GM12873 (cell line): ENCODE results near the gene STAP2.

Source experiments
- CTCF ChIP-seq: IDR thresholded peaks from 2 replicates; pipeline ENCODE4 v1.5.1; 2012; ENCODE audit warnings: low read depth, mild to moderate bottlenecking, moderate library complexity, low read length, control low read depth; ENCODE audit not compliant: insufficient read depth; ENCODE audit errors: missing control alignments

Gene STAP2

GRCh38 chr19:4337906-4338440, 654 bp downstream of the STAP2 start:
- TF ChIP-seq CTCF, result no peak

DNA sequence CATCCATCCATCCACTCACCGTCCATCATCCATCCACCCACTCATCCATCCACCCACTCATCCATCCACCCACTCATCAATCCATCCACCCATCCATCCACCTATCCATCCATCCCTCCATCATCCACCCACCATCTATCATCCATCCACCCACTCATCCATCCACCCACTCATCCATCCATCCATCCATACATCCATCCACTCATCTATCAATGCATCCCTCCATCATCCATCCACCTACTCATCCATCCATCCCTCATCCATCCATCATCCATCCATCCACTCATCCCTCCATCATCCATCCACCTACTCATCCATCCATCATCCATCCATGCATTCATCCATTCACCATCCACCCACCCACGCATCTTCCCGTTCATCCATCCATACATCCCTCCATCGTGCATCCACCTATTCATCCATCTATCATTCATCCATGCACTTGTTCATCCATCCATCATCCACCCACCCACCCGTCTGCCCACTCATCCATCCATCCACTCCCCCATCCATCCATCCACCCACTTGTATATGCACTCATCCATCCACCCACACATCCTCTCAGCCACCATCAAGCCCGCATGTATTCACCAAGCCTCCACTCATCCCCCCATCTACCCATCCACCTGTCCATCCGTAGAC, 3.6 kb downstream of the STAP2 start:
- TF ChIP-seq CTCF, result no peak

GRCh38 chr19:4329858-4330257, 8.8 kb downstream of the STAP2 start:
- TF ChIP-seq CTCF, result no peak

DNA sequence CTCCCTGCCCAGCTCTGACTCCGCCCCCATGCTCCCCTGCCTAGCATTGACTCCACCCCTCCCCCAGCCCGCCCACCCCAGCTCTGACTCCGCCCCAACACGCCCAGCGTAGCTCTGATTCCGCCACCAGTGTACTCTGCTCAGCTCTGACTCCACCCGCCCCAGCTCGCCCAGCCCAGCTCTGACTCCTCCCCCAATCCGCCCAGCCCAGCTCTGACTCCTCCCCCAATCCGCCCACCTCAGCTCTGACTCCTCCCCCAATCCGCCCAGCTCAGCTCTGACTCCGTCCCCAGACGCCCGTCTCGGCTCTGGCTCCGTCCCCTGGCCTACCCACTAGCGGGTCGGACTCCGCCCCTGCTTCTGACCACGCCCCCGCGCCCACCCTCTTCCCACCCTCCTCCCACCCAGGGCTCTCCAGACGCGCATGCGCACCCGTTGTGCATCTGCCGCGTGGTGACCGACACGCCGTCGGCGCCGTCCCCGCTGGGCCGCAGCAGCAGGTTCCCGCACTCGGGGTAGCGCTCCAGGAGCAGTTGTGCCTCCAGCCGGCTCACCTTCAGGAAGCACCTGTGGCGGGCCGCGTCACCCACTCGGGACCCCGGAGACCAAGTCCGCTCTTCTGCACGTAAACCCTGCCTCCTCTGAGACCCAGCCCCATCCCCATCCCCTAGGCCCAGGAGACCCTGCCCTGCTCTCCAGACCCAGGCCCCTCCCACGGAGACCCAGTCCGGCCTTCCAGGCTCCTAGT, 10.2 kb downstream of the STAP2 start:
- no peak for TF ChIP-seq CTCF

GRCh38 chr19:4327877-4328242, 10.8 kb downstream of the STAP2 start:
- TF ChIP-seq CTCF, result no peak

- no peak for TF ChIP-seq CTCF
Measured at GRCh38 chr19:4327252-4327876, 11.3 kb downstream of the STAP2 start.

GRCh38 chr19:4326837-4327251, 11.8 kb downstream of the STAP2 start:
- no peak for TF ChIP-seq CTCF
